Neural cell (in vitro differentiated cells): ENCODE data around the gene MIX23. TPM values are rescaled to one million over a fixed set of nuclear protein-coding genes. Genes with fewer than 3 reads are reported as not detected.

Experiments
- H2AFZ ChIP-seq: fragments of 200-600, 300-800 bp; sonication (generic), shearing (Covaris generic); 2 replicates; pipeline ENCODE4 v1.6.0; 2014; ENCODE audit warnings: low read depth, mild to moderate bottlenecking, antibody characterized with exemption, low read length, moderate library complexity
- H3F3A ChIP-seq: fragments of 200-600 bp; shearing (Covaris generic); 2 replicates; pipeline ENCODE4 v1.6.1; 2016; ENCODE audit warnings: mild to moderate bottlenecking, moderate library complexity, mixed read lengths, antibody characterized with exemption, low read length; ENCODE audit not compliant: insufficient read depth, poor library complexity, severe bottlenecking
- H3K27ac ChIP-seq: fragments of 200-600, 300-800 bp; sonication (generic), shearing (Covaris generic); 2 replicates; pipeline ENCODE4 v1.5.1; 2014; ENCODE audit warnings: mild to moderate bottlenecking, low read length, moderate library complexity
- H3K27me3 ChIP-seq: fragments of 300-800, 200-600 bp; sonication (generic), shearing (Covaris generic); 2 replicates; pipeline ENCODE4 v1.6.0; 2014; ENCODE audit warnings: mild to moderate bottlenecking, low read depth, low read length, moderate library complexity; ENCODE audit not compliant: insufficient read depth
- H3K36me3 ChIP-seq: fragments of 300-800, 200-600 bp; sonication (generic), shearing (Covaris generic); 2 replicates; pipeline ENCODE4 v1.5.1; 2014; ENCODE audit warnings: mild to moderate bottlenecking, antibody characterized with exemption, low read length, moderate library complexity; ENCODE audit not compliant: insufficient read depth
- H3K4me2 ChIP-seq: fragments of 300-800, 200-600 bp; sonication (generic), shearing (Covaris generic); 2 replicates; pipeline ENCODE4 v1.6.0; 2014; ENCODE audit warnings: mild to moderate bottlenecking, low read length
- H3K4me3 ChIP-seq: fragments of 300-800, 200-600 bp; sonication (generic), shearing (Covaris generic); 2 replicates; pipeline ENCODE4 v1.5.1; 2014; ENCODE audit warnings: mild to moderate bottlenecking, low read length, moderate library complexity
- H3K79me2 ChIP-seq: fragments of 200-600 bp; shearing (Covaris generic); replicated peaks from 2 replicates; pipeline ENCODE4 v1.6.0; 2014; ENCODE audit warnings: mild to moderate bottlenecking, low read length, moderate library complexity; ENCODE audit not compliant: insufficient read depth
- H3K9ac ChIP-seq: fragments of 300-800, 200-600 bp; sonication (generic), shearing (Covaris generic); 2 replicates; pipeline ENCODE4 v1.6.1; 2016; ENCODE audit warnings: mild to moderate bottlenecking, low read length, mixed read lengths
- H3K9me2 ChIP-seq: fragments of 200-600 bp; shearing (Covaris generic); 2 replicates; pipeline ENCODE4 v1.6.1; 2016; ENCODE audit warnings: mild to moderate bottlenecking, low read length, mixed read lengths; ENCODE audit not compliant: insufficient read depth
- H3K9me3 ChIP-seq: fragments of 200-600, 300-800 bp; sonication (generic), shearing (Covaris generic); 2 replicates; pipeline ENCODE4 v1.6.1; 2016; ENCODE audit warnings: mild to moderate bottlenecking, mixed run types, low read length, moderate library complexity, mixed read lengths
- H4K20me1 ChIP-seq: fragments of 200-600 bp; shearing (Covaris generic); 2 replicates; pipeline ENCODE4 v1.6.1; 2016; ENCODE audit warnings: mild to moderate bottlenecking, mixed run types; ENCODE audit not compliant: insufficient read depth
- EP300 ChIP-seq: fragments of 450-650 bp; conservative IDR thresholded peaks from 2 replicates; pipeline ENCODE4 v1.6.1; 2014; ENCODE audit warnings: antibody characterized with exemption, mild to moderate bottlenecking, moderate library complexity; ENCODE audit not compliant: poor library complexity, severe bottlenecking
- EZH2 ChIP-seq: fragments of 200-600, 300-800 bp; shearing (Covaris generic), sonication (generic); IDR thresholded peaks from 2 replicates; pipeline ENCODE4 v1.6.1; 2014; ENCODE audit warnings: antibody characterized with exemption, low read length, borderline replicate concordance, mild to moderate bottlenecking; ENCODE audit not compliant: insufficient read depth, poor library complexity, severe bottlenecking
- MXI1 ChIP-seq: fragments of 450-650 bp; conservative IDR thresholded peaks from 2 replicates; pipeline ENCODE4 v1.6.1; 2014; ENCODE audit warnings: antibody characterized with exemption, mild to moderate bottlenecking; ENCODE audit not compliant: poor library complexity, severe bottlenecking
- POLR2AphosphoS5 ChIP-seq: IDR thresholded peaks from 2 replicates; pipeline ENCODE4 v1.6.1; 2012
- RAD21 ChIP-seq: fragments of 450-650 bp; conservative IDR thresholded peaks from 2 replicates; pipeline ENCODE4 v1.6.1; 2014; ENCODE audit warnings: antibody characterized with exemption, mild to moderate bottlenecking, moderate library complexity
- SMC3 ChIP-seq: fragments of 450-650 bp; conservative IDR thresholded peaks from 2 replicates; pipeline ENCODE4 v1.6.1; 2014; ENCODE audit warnings: antibody characterized with exemption, mild to moderate bottlenecking, moderate library complexity; ENCODE audit not compliant: poor library complexity
- TAF1 ChIP-seq: IDR thresholded peaks from 2 replicates; pipeline ENCODE4 v1.6.1; 2012; ENCODE audit warnings: low read depth
- polyA plus RNA-seq: library from polyadenylated mRNA; depleted of rRNA; stranded (reverse); fragments of >200 nt; gene quantifications from 2 replicates; pipeline ENCODE4 v1.2.3, GENCODE V29; 2014
- TF ChIP-seq, protein P1 (sequence below): fragments of 450-650 bp; IDR thresholded peaks from 2 replicates; pipeline ENCODE4 v1.5.1; 2014; ENCODE audit warnings: antibody characterized with exemption, mild to moderate bottlenecking, moderate library complexity; ENCODE audit not compliant: poor library complexity, severe bottlenecking
- TF ChIP-seq, protein P2 (sequence below): IDR thresholded peaks from 2 replicates; pipeline ENCODE4 v1.6.1; 2012; ENCODE audit warnings: borderline replicate concordance

The MIX23 gene
- polyA plus RNA-seq, 1 donor from 2014 or later = 87.3 TPM

DNA sequence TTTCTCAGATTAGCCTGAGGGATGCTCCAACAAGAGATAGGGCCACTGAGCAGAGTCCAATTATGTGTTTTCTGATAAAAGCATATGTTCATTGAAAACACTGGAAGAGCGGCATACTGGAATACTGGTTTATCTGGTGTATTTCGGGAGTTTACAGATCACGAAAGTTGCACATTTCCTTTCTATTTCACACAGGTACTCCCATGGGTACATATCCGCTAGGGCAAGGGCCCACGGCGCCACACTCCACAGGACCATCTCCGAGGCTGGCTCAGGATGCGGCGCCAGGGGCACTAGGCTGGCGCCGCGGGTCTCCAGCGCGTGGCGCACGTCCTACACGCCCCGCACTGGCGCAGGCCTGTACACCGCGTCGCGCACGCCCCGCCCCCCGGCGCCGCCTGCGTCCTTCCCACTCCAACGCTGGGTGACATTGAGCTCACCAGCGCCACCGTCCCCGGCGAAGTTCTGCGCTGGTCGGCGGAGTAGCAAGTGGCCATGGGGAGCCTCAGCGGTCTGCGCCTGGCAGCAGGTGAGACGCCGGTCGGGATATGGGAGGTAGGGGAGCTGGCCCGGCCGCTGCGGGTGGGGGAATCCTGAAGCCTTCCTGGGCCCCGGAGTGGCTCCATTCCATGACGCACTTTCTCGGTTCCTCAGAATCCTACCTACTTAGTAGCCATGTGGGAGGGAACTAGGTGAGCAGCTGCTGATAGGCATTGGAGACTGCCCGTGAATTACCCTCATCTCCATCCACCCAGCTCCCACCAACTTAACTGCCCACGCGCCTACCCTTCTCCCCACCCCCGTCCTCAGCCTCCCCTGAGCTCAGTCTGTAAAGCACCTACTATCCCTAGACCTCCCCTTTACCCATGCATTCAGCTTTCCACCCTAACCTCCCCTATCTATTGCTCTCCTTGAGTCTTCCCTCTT, 1.0 kb upstream of the MIX23 start, which contains the start of gene FAM162A:
FAM162A (plus strand) TSS at position 412 of the 927 bp plus-strand sequence; CDS start at position 496, 84 bp downstream.
- TF ChIP-seq POLR2AphosphoS5 (peak; percentile 63), EZH2 (no peak), EP300 (peak; percentile 47), MXI1 (peak; percentile 94), SMC3 (peak; percentile 65), RAD21 (peak; percentile 52), TAF1 (peak; percentile 35)
- TF ChIP-seq, protein P1, sequence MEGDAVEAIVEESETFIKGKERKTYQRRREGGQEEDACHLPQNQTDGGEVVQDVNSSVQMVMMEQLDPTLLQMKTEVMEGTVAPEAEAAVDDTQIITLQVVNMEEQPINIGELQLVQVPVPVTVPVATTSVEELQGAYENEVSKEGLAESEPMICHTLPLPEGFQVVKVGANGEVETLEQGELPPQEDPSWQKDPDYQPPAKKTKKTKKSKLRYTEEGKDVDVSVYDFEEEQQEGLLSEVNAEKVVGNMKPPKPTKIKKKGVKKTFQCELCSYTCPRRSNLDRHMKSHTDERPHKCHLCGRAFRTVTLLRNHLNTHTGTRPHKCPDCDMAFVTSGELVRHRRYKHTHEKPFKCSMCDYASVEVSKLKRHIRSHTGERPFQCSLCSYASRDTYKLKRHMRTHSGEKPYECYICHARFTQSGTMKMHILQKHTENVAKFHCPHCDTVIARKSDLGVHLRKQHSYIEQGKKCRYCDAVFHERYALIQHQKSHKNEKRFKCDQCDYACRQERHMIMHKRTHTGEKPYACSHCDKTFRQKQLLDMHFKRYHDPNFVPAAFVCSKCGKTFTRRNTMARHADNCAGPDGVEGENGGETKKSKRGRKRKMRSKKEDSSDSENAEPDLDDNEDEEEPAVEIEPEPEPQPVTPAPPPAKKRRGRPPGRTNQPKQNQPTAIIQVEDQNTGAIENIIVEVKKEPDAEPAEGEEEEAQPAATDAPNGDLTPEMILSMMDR = peak; percentile 94
- TF ChIP-seq, protein P2, sequence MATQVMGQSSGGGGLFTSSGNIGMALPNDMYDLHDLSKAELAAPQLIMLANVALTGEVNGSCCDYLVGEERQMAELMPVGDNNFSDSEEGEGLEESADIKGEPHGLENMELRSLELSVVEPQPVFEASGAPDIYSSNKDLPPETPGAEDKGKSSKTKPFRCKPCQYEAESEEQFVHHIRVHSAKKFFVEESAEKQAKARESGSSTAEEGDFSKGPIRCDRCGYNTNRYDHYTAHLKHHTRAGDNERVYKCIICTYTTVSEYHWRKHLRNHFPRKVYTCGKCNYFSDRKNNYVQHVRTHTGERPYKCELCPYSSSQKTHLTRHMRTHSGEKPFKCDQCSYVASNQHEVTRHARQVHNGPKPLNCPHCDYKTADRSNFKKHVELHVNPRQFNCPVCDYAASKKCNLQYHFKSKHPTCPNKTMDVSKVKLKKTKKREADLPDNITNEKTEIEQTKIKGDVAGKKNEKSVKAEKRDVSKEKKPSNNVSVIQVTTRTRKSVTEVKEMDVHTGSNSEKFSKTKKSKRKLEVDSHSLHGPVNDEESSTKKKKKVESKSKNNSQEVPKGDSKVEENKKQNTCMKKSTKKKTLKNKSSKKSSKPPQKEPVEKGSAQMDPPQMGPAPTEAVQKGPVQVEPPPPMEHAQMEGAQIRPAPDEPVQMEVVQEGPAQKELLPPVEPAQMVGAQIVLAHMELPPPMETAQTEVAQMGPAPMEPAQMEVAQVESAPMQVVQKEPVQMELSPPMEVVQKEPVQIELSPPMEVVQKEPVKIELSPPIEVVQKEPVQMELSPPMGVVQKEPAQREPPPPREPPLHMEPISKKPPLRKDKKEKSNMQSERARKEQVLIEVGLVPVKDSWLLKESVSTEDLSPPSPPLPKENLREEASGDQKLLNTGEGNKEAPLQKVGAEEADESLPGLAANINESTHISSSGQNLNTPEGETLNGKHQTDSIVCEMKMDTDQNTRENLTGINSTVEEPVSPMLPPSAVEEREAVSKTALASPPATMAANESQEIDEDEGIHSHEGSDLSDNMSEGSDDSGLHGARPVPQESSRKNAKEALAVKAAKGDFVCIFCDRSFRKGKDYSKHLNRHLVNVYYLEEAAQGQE = peak; percentile 54
- Histone ChIP-seq H3K9me2 (no peaks in the 10 kb centered on the region), H3K79me2 (peaks cover 15% of the 10 kb centered on the region)

DNA sequence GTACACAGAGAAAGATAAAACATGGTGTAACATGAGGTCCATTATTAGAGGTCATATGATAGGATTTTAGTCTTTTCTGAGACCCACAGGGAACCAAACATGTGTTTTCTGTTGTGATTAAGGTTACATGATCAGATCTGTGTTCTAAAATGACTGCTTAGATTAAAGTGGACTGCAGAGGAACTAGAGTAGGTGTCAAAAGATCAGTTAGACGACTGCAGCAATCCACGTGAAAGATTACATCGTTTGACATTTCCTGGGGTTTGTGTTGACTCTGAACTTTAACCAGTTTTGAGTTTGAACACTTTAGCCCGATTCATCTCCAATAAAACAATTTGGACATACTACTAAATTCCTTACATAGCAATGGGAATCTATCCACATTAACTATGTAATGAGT, 5.1 kb downstream of the MIX23 start:
- H3K27ac ChIP-seq = no peak overlapping the region
- H3K9me2 ChIP-seq = no peaks in the 10 kb centered on the region
- H3K36me3 ChIP-seq = no peaks in the 10 kb centered on the region
- no peak overlapping the region for H2AFZ ChIP-seq
- no peak for TF ChIP-seq SMC3
- TF ChIP-seq EP300 = no peak
- no peak overlapping the region for H3K4me2 ChIP-seq
- H3K4me3 ChIP-seq = no peak overlapping the region
- no peak overlapping the region for H3K9ac ChIP-seq
- H3K9me3 ChIP-seq = no peaks in the 10 kb centered on the region
- peaks cover 15% of the 10 kb centered on the region for H3K79me2 ChIP-seq
- no peaks in the 10 kb centered on the region for H3K27me3 ChIP-seq
- no peaks in the 10 kb centered on the region for H4K20me1 ChIP-seq
- H3F3A ChIP-seq = no peaks in the 10 kb centered on the region

More for the DNA sequence above, 1.0 kb upstream of the MIX23 start, which contains the start of gene FAM162A:
- no peaks in the 10 kb centered on the region for H3K36me3 ChIP-seq
- no peaks in the 10 kb centered on the region for H3K9me3 ChIP-seq
- peak within 1 kb of the TSS; percentile 84 for H3K27ac ChIP-seq
- H4K20me1 ChIP-seq = no peaks in the 10 kb centered on the region
- H3K27me3 ChIP-seq = no peaks in the 10 kb centered on the region
- no peaks in the 10 kb centered on the region for H3F3A ChIP-seq
- H3K9ac ChIP-seq = peak within 1 kb of the TSS; percentile 69
- H3K4me2 ChIP-seq = peak within 1 kb of the TSS; percentile 99
- peak within 1 kb of the TSS; percentile 96 for H2AFZ ChIP-seq
- H3K4me3 ChIP-seq = peak within 1 kb of the TSS; percentile 69
